GM20431 (cell line): ENCODE data around the gene ANKRD66.
"Not testable (repeated sequence)": the region's sequence is repeated elsewhere in the genome, so short reads cannot be mapped to it uniquely, and the experiment has no call there.

Experiments
- in situ Hi-C: fragments of 300-500 bp; cut with MseI, MboI; formaldehyde crosslinking; loops from one replicate; pipeline ENCODE4 v1.15.0; 2020; ENCODE audit warnings: low sequenced_read_pairs; ENCODE audit not compliant: unreplicated experiment

Gene ANKRD66

GRCh38 chr6:46749731-46750130, 3.0 kb downstream of the ANKRD66 start:
- in situ Hi-C loops: no loop called here

- in situ Hi-C loops: no loop called here
These were observed 4.9 kb downstream of the ANKRD66 start for GRCh38 chr6:46751658-46752057.

- in situ Hi-C loops: no loop called here
These were observed 9.1 kb downstream of the ANKRD66 start for GRCh38 chr6:46755865-46756264.

DNA sequence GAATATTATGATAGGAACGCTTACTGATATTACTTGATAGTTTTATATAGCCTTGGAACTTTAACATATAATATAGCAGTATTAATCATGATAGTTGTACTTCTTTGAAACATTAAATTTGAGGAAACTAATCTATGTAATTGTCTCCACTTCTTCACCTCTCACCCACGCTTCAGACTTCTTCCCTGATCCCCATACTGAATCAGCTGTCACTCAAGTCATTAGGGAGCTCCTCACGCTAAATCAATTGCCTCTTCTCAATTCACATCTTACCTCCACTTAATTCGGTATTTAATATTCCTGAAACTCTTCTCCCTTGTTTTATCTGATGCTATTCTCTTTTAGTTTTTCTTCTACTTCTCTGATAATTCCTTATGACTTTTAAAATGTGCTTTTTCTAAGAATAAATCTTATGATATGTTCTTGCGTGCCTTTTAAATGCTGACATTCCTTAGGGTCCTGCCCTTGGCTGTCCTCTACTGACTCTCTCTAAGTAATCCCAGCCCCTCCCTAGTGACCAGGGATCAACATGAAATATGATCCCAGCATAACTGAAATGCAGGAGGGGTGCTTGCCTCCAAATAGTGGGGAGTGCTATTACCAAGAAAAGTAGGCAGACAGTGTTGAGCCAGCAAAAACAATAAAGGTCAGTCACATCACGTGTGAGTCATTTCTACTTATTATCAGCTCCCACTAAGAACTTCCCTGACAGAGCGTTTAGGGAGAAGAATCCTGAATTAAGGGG, 9.9 kb downstream of the ANKRD66 start:
- in situ Hi-C loops: no loop called here

GRCh38 chr6:46757214-46757596, 10.5 kb downstream of the ANKRD66 start:
- in situ Hi-C loops: no loop called here

DNA sequence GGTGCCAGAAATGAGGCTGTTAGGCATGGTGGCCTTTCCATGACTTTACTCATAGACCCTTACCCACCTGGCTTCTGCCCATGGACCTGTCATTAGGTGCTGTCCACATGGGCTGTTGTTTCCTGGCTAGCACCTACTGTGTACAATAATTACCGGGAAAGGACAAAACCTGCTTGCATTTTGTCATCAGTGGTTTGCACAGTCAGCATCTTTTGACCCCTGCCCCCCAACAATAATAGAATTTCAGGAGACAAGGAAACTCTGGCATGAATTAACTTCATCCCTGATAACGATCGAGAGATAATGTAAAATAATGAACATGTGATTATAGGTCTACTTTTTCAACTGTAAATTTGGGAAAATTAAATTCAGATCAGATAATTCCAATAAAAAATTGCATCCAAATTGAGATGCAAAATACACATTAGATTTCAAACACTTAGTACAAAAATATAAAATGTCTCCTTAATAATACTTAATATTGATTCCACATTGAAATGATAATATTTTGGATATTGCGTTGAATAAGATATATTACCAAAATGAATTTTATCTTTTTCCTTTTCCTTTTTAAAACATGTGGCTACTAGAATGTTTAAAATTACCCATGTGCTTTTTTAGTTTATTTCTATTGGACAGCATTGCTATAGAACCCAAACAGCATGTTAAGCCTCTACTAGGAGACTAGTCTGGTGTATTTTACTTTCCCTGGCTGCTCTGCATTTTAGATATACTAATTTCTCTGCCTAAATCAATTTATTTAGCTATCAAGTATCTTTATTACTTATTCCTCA, 12.4 kb downstream of the ANKRD66 start:
- in situ Hi-C loops: no loop called here

DNA sequence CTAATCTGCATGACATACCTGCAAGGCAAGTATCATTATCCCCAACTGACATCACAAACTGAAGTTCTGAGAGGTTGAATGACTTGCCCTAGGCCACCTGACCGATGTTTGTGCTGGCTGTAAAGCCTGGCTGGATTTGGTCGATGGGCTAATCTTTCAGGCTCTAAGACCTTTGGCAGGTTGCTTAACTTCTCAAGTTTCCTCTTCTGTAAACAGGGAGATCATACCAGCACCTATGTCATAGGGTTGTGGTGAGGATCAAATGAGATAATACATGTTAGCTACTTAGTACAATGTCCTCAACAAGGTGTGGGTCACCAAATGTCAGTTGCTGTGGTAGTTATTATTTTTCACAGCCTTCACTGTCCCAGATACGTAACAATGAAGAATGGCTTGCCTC, 14.2 kb downstream of the ANKRD66 start:
- in situ Hi-C loops: no loop called here

GRCh38 chr6:46763466-46763865, 16.7 kb downstream of the ANKRD66 start:
- in situ Hi-C loops: no loop called here

DNA sequence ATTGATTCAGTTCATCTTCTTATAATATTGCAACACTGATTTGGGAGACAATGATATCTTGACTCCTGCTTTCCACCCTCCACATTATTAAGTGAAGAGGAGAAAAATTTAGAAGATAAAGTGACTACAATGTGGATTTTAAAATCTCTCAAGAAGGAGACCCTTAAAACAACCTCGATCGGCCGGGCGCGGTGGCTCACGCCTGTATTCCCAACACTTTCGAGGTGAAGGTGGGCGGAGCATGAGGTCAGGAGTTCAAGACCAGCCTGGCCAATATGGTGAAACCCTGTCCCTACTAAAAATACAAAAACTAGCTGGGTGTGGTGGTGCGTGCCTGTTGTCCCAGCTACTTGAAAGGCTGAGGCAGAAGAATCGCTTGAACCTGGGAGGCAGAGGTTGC, 17.5 kb downstream of the ANKRD66 start:
- in situ Hi-C loops: not testable (repeated sequence)

GRCh38 chr6:46764961-46765360, 18.2 kb downstream of the ANKRD66 start:
- in situ Hi-C loops: no loop called here

DNA sequence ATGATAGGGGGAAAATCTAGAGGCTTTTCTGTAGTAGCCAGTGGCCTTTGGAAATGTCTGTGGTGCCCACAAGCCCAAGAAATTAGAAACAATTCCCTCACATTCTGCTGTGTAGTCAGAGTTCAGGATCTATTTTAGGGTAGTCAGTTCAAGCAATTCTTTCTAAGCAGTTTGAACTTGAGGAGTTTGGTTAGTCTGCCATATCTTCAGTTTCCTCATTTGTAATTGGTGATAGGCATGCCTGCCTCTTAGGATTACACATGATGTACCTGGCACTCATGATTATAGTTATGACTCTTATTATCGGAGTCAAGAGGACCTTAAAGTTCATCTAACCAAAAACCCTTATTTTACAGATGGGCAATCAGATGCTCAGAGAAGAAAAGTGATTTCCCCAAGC, 25.3 kb downstream of the ANKRD66 start:
- in situ Hi-C loops: no loop called here

GRCh38 chr6:46772762-46773161, 26.0 kb downstream of the ANKRD66 start:
- in situ Hi-C loops: no loop called here

GRCh38 chr6:46773201-46773855, 26.6 kb downstream of the ANKRD66 start:
- in situ Hi-C loops: no loop called here

DNA sequence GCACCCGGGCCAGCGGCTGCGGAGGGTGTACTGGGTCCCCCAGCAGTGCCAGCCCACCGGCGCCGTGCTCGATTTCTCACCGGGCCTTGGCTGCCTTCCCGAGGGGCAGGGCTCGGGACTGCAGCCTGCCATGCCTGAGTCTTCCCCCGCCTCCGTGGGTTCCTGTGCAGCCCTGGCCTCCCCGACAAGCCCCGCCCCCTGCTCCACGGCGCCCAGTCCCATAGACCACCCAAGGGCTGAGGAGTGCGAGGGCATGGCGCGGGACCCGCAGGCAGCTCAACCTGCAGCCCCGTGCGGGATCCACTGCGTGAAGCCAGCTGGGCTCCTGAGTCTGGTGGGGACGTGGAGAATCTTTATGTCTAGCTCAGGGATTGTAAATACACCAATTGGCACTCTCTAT, 28.0 kb downstream of the ANKRD66 start:
- in situ Hi-C loops: not testable (repeated sequence)

- in situ Hi-C loops: no loop called here
These were observed 29.5 kb downstream of the ANKRD66 start for GRCh38 chr6:46776070-46776712.

DNA sequence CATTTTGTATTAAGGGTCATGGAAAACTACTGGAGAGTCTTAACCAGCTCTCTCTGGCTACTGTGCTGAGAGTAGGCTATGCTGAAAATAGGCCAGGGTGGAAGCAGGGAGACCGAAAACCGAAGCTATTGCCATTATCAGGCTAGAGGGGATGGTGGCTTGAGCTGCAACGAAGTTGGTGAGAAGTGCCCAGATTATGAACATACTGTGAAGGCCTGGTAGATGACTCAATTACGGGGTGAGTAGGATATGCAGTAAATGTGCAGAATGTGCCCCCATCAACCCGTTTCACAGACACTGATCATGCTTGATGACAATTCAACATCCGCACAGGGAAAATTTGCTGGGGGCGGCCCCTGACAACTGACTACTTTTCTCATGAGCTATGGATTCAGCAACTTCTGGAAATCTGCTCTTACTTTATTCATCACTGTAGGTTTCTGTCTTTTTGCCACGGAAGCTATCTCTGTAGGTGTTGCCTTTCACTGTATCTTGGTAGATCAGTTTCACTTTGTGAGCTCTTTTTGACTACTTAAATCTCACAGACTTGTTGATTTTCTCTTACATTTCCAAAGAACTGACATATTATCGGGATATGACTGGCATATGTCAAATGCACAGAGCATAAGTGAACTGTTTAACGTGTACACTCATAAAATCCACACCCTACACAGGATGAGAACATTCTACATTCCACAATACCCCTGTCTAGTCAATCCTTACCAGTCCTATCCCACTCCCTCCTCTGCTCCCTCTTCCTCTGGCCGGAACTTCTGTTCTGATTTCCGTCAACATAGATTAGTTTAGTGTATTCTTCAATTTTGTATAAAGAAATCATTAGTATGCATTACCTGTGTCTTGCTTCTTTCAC, 31.0 kb downstream of the ANKRD66 start:
- in situ Hi-C loops: no loop called here

GRCh38 chr6:46781478-46782378, 35.0 kb downstream of the ANKRD66 start:
- in situ Hi-C loops: no loop called here

GRCh38 chr6:46784535-46784934, 37.8 kb downstream of the ANKRD66 start:
- in situ Hi-C loops: no loop called here
